Measurements from ENCODE around the gene FOXE3.

FOXE3 gene

GRCh38 chr1:47415728-47416318, at the start of gene FOXE3:
FOXE3 (plus strand) TSS chr1:47416285; CDS start chr1:47416316, 31 bp downstream.
- DNase-seq: no peak

- no peak for DNase-seq
Observed at GRCh38 chr1:47367651-47368050, 48.4 kb upstream of the FOXE3 start.

GRCh38 chr1:47371016-47371517, 45.0 kb upstream of the FOXE3 start:
- DNase-seq: no peak

- DNase-seq: no peak
Observed at GRCh38 chr1:47374501-47374900, 41.6 kb upstream of the FOXE3 start.

GRCh38 chr1:47378147-47378546, 37.9 kb upstream of the FOXE3 start:
- no peak for DNase-seq

GRCh38 chr1:47380699-47381098, 35.4 kb upstream of the FOXE3 start:
- no peak for DNase-seq

GRCh38 chr1:47382399-47382983, 33.6 kb upstream of the FOXE3 start:
- DNase-seq: no peak

GRCh38 chr1:47384083-47384482, 32.0 kb upstream of the FOXE3 start:
- DNase-seq: no peak

GRCh38 chr1:47385020-47385419, 31.1 kb upstream of the FOXE3 start:
- DNase-seq: no peak

GRCh38 chr1:47386268-47386667, 29.8 kb upstream of the FOXE3 start:
- no peak for DNase-seq

- DNase-seq: no peak
Observed at GRCh38 chr1:47388030-47388890, 27.8 kb upstream of the FOXE3 start.

- DNase-seq: peak; percentile 61 to 69
Observed at GRCh38 chr1:47388891-47389238, 27.2 kb upstream of the FOXE3 start.

- no peak for DNase-seq
Observed at GRCh38 chr1:47389731-47390130, 26.4 kb upstream of the FOXE3 start.

GRCh38 chr1:47390843-47391242, 25.2 kb upstream of the FOXE3 start:
- no peak for DNase-seq

- DNase-seq: no peak
Observed at GRCh38 chr1:47393141-47393540, 22.9 kb upstream of the FOXE3 start.

- no peak for DNase-seq
Observed at GRCh38 chr1:47395433-47395832, 20.7 kb upstream of the FOXE3 start.

- no peak for DNase-seq
Observed at GRCh38 chr1:47396671-47397196, 19.4 kb upstream of the FOXE3 start.

GRCh38 chr1:47399138-47399845, 16.8 kb upstream of the FOXE3 start:
- DNase-seq: no peak

GRCh38 chr1:47399846-47400155, 16.3 kb upstream of the FOXE3 start:
- no peak for DNase-seq

GRCh38 chr1:47401761-47402160, 14.3 kb upstream of the FOXE3 start:
- DNase-seq: no peak

- DNase-seq: no peak
Observed at GRCh38 chr1:47402591-47402990, 13.5 kb upstream of the FOXE3 start.

GRCh38 chr1:47403321-47403910, 12.7 kb upstream of the FOXE3 start:
- DNase-seq: no peak

- DNase-seq: no peak
Observed at GRCh38 chr1:47405697-47406096, 10.4 kb upstream of the FOXE3 start.

Measured in activated CD4-positive, alpha-beta T cell treated with anti-CD3 and anti-CD28 coated beads, Interleukin-2, amount 50 U/mL, for 48 hours (primary cell).